Activated CD4-positive, alpha-beta T cell treated with anti-CD3 and anti-CD28 coated beads, Interleukin-2, amount 10 ng/mL, durations not matched to agents 7 days and 5 days (primary cell): ENCODE results near the gene ZNF75A. TPM values are rescaled to one million over a fixed set of nuclear protein-coding genes. Genes with fewer than 3 reads are reported as not detected.
A peak's percentile ranks its signal among the peaks of the same experiment; 100 is the strongest.

Experiments used
- CTCF ChIA-PET: fragments of 350-600 bp; sonication (Branson Sonifier 250); formaldehyde crosslinking; loops from one replicate; lab custom pipeline; 2021; ENCODE audit warnings: antibody characterized with exemption; lab: Charles Lee
- POLR2A ChIA-PET: fragments of 350-600 bp; sonication (Branson Sonifier 250); formaldehyde crosslinking; loops from one replicate; lab custom pipeline; 2021; ENCODE audit warnings: antibody characterized with exemption; lab: Charles Lee
- DNase-seq: peaks from one replicate; pipeline ENCODE4 v3.0.0-alpha.2; 2020
- H3K27ac Mint-ChIP-seq: one replicate; pipeline ENCODE4 v1.8.0; 2021; ENCODE audit warnings: mild to moderate bottlenecking, moderate library complexity, mixed read lengths
- H3K27me3 Mint-ChIP-seq: one replicate; pipeline ENCODE4 v1.8.0; 2021; ENCODE audit warnings: mixed read lengths
- H3K36me3 Mint-ChIP-seq: one replicate; pipeline ENCODE4 v1.8.0; 2021; ENCODE audit warnings: low read depth, mixed read lengths
- H3K4me1 Mint-ChIP-seq: one replicate; pipeline ENCODE4 v1.8.0; 2021; ENCODE audit warnings: mixed read lengths
- H3K4me3 Mint-ChIP-seq: one replicate; pipeline ENCODE4 v1.8.0; 2021; ENCODE audit warnings: mild to moderate bottlenecking, moderate library complexity, mixed read lengths
- H3K9me3 Mint-ChIP-seq: one replicate; pipeline ENCODE4 v1.8.0; 2021; ENCODE audit warnings: mixed read lengths
- total RNA-seq, 2 experiments: library from RNA; stranded (reverse); gene quantifications; one replicate each; pipeline ENCODE4 v1.2.3, GENCODE V29; 2021

Gene ZNF75A
- total RNA-seq, 2 experiments from 2014 or later: 42.7 to 43.8 TPM

GRCh38 chr16:3355589-3355988, 50.3 kb downstream of the ZNF75A start, which contains the start of gene OR2C1:
Gene OR2C1, plus strand, starts transcription at chr16:3355889. Its CDS starts 52 bp downstream, at chr16:3355941.
- peaks cover 5% of the 10 kb centered on the region for H3K4me1 Mint-ChIP-seq
- no peak within 1 kb of the TSS for H3K27ac Mint-ChIP-seq
- H3K27me3 Mint-ChIP-seq: peaks cover 10% of the 10 kb centered on the region
- POLR2A ChIA-PET: no interaction called here
- no peak within 1 kb of the TSS for H3K4me3 Mint-ChIP-seq
- H3K36me3 Mint-ChIP-seq: no peaks in the 10 kb centered on the region
- H3K9me3 Mint-ChIP-seq: peaks cover 16% of the 10 kb centered on the region
- CTCF ChIA-PET: interaction anchor here (0.6 to 1.5 kb wide), 2 partner anchors 14 to 225 kb away, joined by 3 to 5 read pairs; no protein-coding TSS in a partner anchor
- no peak for DNase-seq

DNA sequence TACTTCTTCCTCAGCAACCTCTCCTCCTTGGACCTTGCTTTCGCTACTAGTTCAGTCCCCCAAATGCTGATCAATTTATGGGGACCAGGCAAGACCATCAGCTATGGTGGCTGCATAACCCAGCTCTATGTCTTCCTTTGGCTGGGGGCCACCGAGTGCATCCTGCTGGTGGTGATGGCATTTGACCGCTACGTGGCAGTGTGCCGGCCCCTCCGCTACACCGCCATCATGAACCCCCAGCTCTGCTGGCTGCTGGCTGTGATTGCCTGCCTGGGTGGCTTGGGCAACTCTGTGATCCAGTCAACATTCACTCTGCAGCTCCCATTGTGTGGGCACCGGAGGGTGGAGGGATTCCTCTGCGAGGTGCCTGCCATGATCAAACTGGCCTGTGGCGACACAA, 50.8 kb downstream of the ZNF75A start:
- Mint-ChIP-seq H3K4me3 (no peak overlapping the region), H3K36me3 (no peaks in the 10 kb centered on the region), H3K27ac (no peak overlapping the region), H3K9me3 (peaks cover 16% of the 10 kb centered on the region), H3K27me3 (peaks cover 10% of the 10 kb centered on the region), H3K4me1 (peaks cover 5% of the 10 kb centered on the region)
- no peak for DNase-seq
- ChIA-PET POLR2A (no interaction called here), CTCF (interaction anchor here (0.6 to 1.5 kb wide), 2 partner anchors 15 to 226 kb away, joined by 3 to 5 read pairs; no protein-coding TSS in a partner anchor)

- Mint-ChIP-seq H3K9me3 (peaks cover 28% of the 10 kb centered on the region), H3K36me3 (no peaks in the 10 kb centered on the region), H3K4me3 (no peak overlapping the region), H3K4me1 (peaks cover 3% of the 10 kb centered on the region), H3K27ac (no peak overlapping the region), H3K27me3 (peaks cover 15% of the 10 kb centered on the region)
- POLR2A ChIA-PET: no interaction called here
- no peak for DNase-seq
- CTCF ChIA-PET: interaction anchor here (1.0 kb wide), 1 partner anchor 76 kb away, joined by 3 read pairs; the partner anchor contains the start of gene ZNF263
Measured at GRCh38 chr16:3358871-3359270, 53.6 kb downstream of the ZNF75A start.

DNA sequence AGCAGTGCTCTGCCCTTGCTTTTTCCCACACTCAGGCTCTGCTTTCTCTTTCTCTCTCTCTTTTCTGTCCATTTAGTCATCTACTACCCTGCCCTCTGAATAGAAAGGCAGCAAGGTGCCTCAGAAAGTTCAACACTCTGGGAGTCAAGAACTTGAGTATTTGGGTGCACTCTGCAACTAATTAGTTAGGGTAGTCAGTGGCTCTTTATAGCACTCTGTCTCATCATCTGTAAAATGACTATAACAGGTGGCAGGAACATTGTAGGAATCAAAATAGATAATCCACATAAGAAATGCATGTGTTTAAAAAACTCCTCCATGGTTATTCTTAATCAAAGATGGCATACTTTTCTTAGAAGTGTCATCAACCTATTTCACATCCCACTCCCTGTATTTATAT, 57.6 kb downstream of the ZNF75A start:
- DNase-seq: no peak
- Mint-ChIP-seq H3K4me1 (peaks cover 14% of the 10 kb centered on the region), H3K9me3 (peaks cover 35% of the 10 kb centered on the region), H3K27ac (no peak overlapping the region), H3K36me3 (peaks cover 21% of the 10 kb centered on the region), H3K4me3 (no peak overlapping the region), H3K27me3 (peaks cover 15% of the 10 kb centered on the region)
- ChIA-PET CTCF (no interaction called here), POLR2A (no interaction called here)

DNA sequence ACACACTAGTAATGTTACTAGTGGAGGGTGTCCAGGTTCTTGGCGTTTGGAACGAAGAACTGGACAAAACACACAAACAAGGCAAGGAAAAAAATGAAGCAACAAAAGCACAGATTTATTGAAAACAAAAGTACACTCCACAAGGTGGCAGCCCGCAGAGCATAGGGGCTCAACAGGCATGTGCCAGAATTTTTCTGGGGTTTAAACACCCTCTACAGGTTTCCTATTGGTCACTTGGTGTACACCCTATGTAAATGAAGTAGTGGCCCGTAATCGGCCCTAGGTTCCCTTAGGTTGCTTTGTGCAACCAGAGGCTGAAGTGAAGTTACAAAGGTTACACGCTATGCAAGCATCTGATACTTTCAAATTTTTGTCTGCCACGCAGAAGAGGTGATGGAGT, 58.5 kb downstream of the ZNF75A start:
- Mint-ChIP-seq H3K27ac (no peak overlapping the region), H3K9me3 (peaks cover 35% of the 10 kb centered on the region), H3K27me3 (peaks cover 12% of the 10 kb centered on the region), H3K36me3 (peaks cover 21% of the 10 kb centered on the region), H3K4me3 (no peak overlapping the region), H3K4me1 (peaks cover 14% of the 10 kb centered on the region)
- POLR2A ChIA-PET: no interaction called here
- CTCF ChIA-PET: no interaction called here
- no peak for DNase-seq

DNA sequence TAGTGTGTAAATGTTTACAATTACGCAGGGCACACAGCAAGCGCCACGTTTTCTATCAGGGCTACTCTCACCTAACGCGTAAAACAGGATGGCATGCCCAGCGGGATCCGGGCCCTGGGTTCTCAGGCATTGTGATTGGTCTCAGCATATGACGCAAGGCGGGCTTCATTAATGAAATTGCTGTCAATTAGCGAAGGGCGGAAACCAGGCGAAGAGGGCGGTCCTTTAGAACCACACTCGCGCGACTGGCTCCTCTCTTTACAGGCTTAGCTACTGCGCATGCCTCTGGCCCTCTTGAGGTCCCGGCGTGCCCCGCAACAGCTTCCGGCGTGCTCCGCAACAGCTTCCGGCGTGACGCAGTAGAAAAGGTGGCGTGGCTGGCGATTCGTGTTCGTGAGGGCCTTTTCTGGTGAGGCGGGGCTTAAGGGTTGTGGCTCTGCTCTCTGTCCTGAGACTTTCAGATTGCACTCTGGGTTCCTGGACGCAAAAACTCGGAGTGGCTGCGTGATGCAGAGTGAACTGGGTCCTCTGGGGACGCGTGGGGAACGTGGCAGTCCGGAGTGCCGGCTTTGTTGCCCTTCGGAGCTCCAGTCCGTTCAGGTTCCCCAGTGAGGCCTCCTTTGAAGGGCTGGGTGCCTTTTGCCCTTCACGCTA, 59.6 kb downstream of the ZNF75A start:
- Mint-ChIP-seq H3K27ac (peak overlapping the region; percentile 89), H3K27me3 (peaks cover 7% of the 10 kb centered on the region), H3K4me1 (peaks cover 14% of the 10 kb centered on the region), H3K36me3 (peaks cover 21% of the 10 kb centered on the region), H3K4me3 (peak overlapping the region; percentile 70), H3K9me3 (peaks cover 32% of the 10 kb centered on the region)
- POLR2A ChIA-PET: interaction anchor here (0.6 to 0.9 kb wide), 2 partner anchors 9 to 37 kb away, joined by 3 to 5 read pairs; no protein-coding TSS in a partner anchor
- peak; percentile 87 for DNase-seq
- CTCF ChIA-PET: interaction anchor here (0.6 to 1.6 kb wide), 5 partner anchors 9 to 155 kb away, joined by 3 to 6 read pairs (median 3); no protein-coding TSS in a partner anchor

Other genes with a start within 250 kb of the ZNF75A start
- 1,000 to 10,000 TPM; 2,973 to 3,212 TPM for gene IL32, start 239.9 kb upstream of the ZNF75A start, total RNA-seq
- under 1 TPM; 0.29 to 0.35 TPM for gene ZSCAN10, start 206.2 kb upstream of the ZNF75A start, total RNA-seq
- not detected for gene ZNF205, start 192.9 kb upstream of the ZNF75A start, total RNA-seq
- 10 to 100 TPM in 1 of 2 experiments, 1 to 10 TPM in 1; 9.9 to 11.1 TPM for gene ZNF213, start 170.5 kb upstream of the ZNF75A start, total RNA-seq
- not detected for gene OR1F1, start 117.3 kb upstream of the ZNF75A start, total RNA-seq
- gene ZNF200, start 70.3 kb upstream of the ZNF75A start, total RNA-seq: 10 to 100 TPM; 11.7 to 12.1 TPM
- under 1 TPM in 1 of 2 experiments, not detected in 1; 0.10 TPM for gene MEFV, start 48.9 kb upstream of the ZNF75A start, total RNA-seq
- gene ZNF263, start 22.0 kb upstream of the ZNF75A start, total RNA-seq: 10 to 100 TPM; 25.7 to 25.9 TPM
- gene TIGD7, start 67 bp upstream of the ZNF75A start, total RNA-seq: 1 to 10 TPM; 3.6 to 5.1 TPM
- not detected for gene OR2C1, start 50.4 kb downstream of the ZNF75A start, total RNA-seq
- 10 to 100 TPM; 19.5 to 21.4 TPM for gene ZSCAN32, start 95.5 kb downstream of the ZNF75A start, total RNA-seq
- 10 to 100 TPM; 11.4 to 12.7 TPM for gene ZNF174, start 95.7 kb downstream of the ZNF75A start, total RNA-seq
- 1 to 10 TPM; 2.5 to 2.7 TPM for gene ZNF597, start 138.0 kb downstream of the ZNF75A start, total RNA-seq
- 10 to 100 TPM; 42.6 to 59.1 TPM for gene NAA60, start 138.2 kb downstream of the ZNF75A start, total RNA-seq
- gene C16orf90, start 190.0 kb downstream of the ZNF75A start, total RNA-seq: not detected
- gene CLUAP1, start 195.5 kb downstream of the ZNF75A start, total RNA-seq: 10 to 100 TPM; 39.0 to 43.2 TPM